Spleen (tissue), 11 donors: ENCODE data around the gene CIITA. TPM values are rescaled to one million over a fixed set of nuclear protein-coding genes. Genes with fewer than 3 reads are reported as not detected.

ENCODE experiments used
- DNase-seq: peaks from one replicate; pipeline ENCODE4 v3.0.0-alpha.2; 2020
- H3K27ac ChIP-seq, 8 donors: fragments of 200-600 bp; sonication (generic) in 7 of 8; 1 replicate in 4 of 8; 2 replicates in 4 of 8; pipeline versions ENCODE4 v1.5.0 to v1.8.0; 2016 to 2021; ENCODE audit warnings: inconsistent platforms in 4 of 8, mild to moderate bottlenecking in 4 of 8, moderate library complexity in 1 of 8
- H3K27me3 ChIP-seq, 7 donors: fragments of 200-600 bp; sonication (generic) in 6 of 7; replicated peaks in 1 of 7; 1 replicate in 4 of 7; 2 replicates in 3 of 7; pipeline versions ENCODE4 v1.5.0 to v1.8.0; 2016 to 2021; ENCODE audit warnings: inconsistent platforms in 3 of 7, mild to moderate bottlenecking in 1 of 7
- H3K36me3 ChIP-seq, 6 donors: fragments of 200-600 bp; sonication (generic) in 5 of 6; 1 replicate in 4 of 6; 2 replicates in 2 of 6; pipeline versions ENCODE4 v1.5.0 to v1.8.0; 2016 to 2021; ENCODE audit warnings: inconsistent platforms in 2 of 6
- H3K4me1 ChIP-seq, 6 donors: fragments of 200-600 bp; sonication (generic) in 5 of 6; 1 replicate in 3 of 6; 2 replicates in 3 of 6; pipeline versions ENCODE4 v1.5.0 to v1.8.0; 2016 to 2021; ENCODE audit warnings: inconsistent platforms in 3 of 6
- H3K4me3 ChIP-seq, 8 donors: fragments of 200-600 bp; sonication (generic) in 7 of 8; 1 replicate in 4 of 8; 2 replicates in 4 of 8; pipeline versions ENCODE4 v1.5.0 to v1.8.0; 2016 to 2021; ENCODE audit warnings: inconsistent platforms in 4 of 8, mild to moderate bottlenecking in 4 of 8, moderate library complexity in 2 of 8
- H3K9me3 ChIP-seq, 8 donors: fragments of 200-600 bp; sonication (generic) in 7 of 8; 1 replicate in 4 of 8; 2 replicates in 4 of 8; pipeline versions ENCODE4 v1.5.0 to v1.8.0; 2016 to 2021; ENCODE audit warnings: inconsistent platforms in 4 of 8
- POLR2A ChIP-seq, 3 donors: fragments of 450-650 bp; IDR thresholded peaks; one replicate each; pipeline ENCODE4 v1.5.1; 2017; ENCODE audit warnings: antibody characterized with exemption in 3 of 3, mild to moderate bottlenecking in 1 of 3
- POLR2AphosphoS5 ChIP-seq, 3 donors: sonication (generic); formaldehyde crosslinking; IDR thresholded peaks; one replicate each; pipeline ENCODE4 v1.5.1; 2017; ENCODE audit warnings: antibody characterized with exemption in 3 of 3
- WGBS, 5 donors: extraction: QIAGEN DNeasy Blood & Tissue Kit in 3 of 5; methylation state at CpG; one replicate each; pipeline versions ENCODE4 v1.1.5 to v1.1.7; 2013 to 2018; 5-methylcytosine and 5-hydroxymethylcytosine counted together
- intact Hi-C: fragments of 100-400 bp; cut with DNase I; formaldehyde crosslinking; loops from one replicate; pipeline ENCODE4 v1.15.0; 2023; ENCODE audit warnings: low total_unique reads
- polyA plus RNA-seq, 3 donors: library from polyadenylated mRNA; stranded (reverse); fragments of 200-250 nt; gene quantifications; one replicate each; pipeline ENCODE4 v1.2.1, GENCODE V29; 2013
- total RNA-seq, 7 donors: library from RNA; depleted of rRNA in 3 of 7; stranded (reverse); fragments of >200 nt in 3 of 7; fragmentation: NEBNext Ultra II Directional in 4 of 7; extraction: Animal tissue kit (Norgen Biotek cat#: 25700) in 4 of 7; gene quantifications; one replicate each; pipeline versions ENCODE4 v1.1.0 to v1.2.1, GENCODE V29; 2016 to 2021
- TF ChIP-seq, protein P1 (sequence below), 11 experiments: fragments of 200-600 bp in 7 of 11; fragments of 450-650 bp in 4 of 11; sonication (generic) in 4 of 11; IDR thresholded peaks in 8 of 11; conservative IDR thresholded peaks in 3 of 11; 1 replicate in 7 of 11; 2 replicates in 4 of 11; pipeline versions ENCODE4 v1.4.0 to v1.8.0; 2016 to 2021; ENCODE audit warnings: antibody characterized with exemption in 11 of 11, inconsistent platforms in 4 of 11, mild to moderate bottlenecking in 1 of 11
- donor health status: healthy with polysubstance abuse.
- donor health status: DM: no; HTN: no; CAD: no; lungs with moderate emphysema.
- donor health status: DM: no; HTN: no; CAD: no.
- donor health status: Bipolar disorder and iron deficiency.
- donor health status: healthy.
- donor health status: DM: no; HTN: no; CAD: no.
- donor health status: DM: yes; HTN: yes; CAD: no.

CIITA gene
- total and polyA plus RNA-seq, 10 donors = 67.0 to 179 (median 125) TPM

GRCh38 chr16:10907757-10908045, 30.7 kb downstream of the CIITA start:
- H3K27ac ChIP-seq = peak overlapping the region in 1 of 8 donors; percentile 24
- no peak overlapping the region for H3K4me3 ChIP-seq
- no peak for TF ChIP-seq POLR2A (IDR thresholded peaks at IDR 0.05)
- TF ChIP-seq POLR2AphosphoS5 (IDR thresholded peaks at IDR 0.05) = peak in 1 of 3 donors; percentile 54
- H3K36me3 ChIP-seq = peaks cover 0 to 100% (median 74%) of the 10 kb centered on the region in 6 donors
- intact Hi-C loops = no loop called here
- peak; percentile 69 for DNase-seq
- WGBS, 5 donors = 88 to 95% (median 90%) methylated on average over 15 to 21 of the region's 21 CpGs
- no peaks in the 10 kb centered on the region for H3K27me3 ChIP-seq
- H3K9me3 ChIP-seq = peaks cover 0 to 6% (median 0%) of the 10 kb centered on the region in 8 donors
- H3K4me1 ChIP-seq = peaks cover 0 to 39% (median 11%) of the 10 kb centered on the region in 6 donors

GRCh38 chr16:10911267-10911666, 34.3 kb downstream of the CIITA start:
- H3K27ac ChIP-seq = peak overlapping the region in 4 of 8 donors; percentile 53 to 74 (median 62)
- DNase-seq = no peak
- H3K36me3 ChIP-seq = peaks cover 0 to 100% (median 48%) of the 10 kb centered on the region in 6 donors
- peaks cover 0 to 75% (median 29%) of the 10 kb centered on the region in 6 donors for H3K4me1 ChIP-seq
- H3K9me3 ChIP-seq = no peaks in the 10 kb centered on the region
- H3K4me3 ChIP-seq = no peak overlapping the region
- no peak for TF ChIP-seq POLR2A (IDR thresholded peaks at IDR 0.05)
- TF ChIP-seq POLR2AphosphoS5 (IDR thresholded peaks at IDR 0.05) = no peak
- TF ChIP-seq, protein P1, sequence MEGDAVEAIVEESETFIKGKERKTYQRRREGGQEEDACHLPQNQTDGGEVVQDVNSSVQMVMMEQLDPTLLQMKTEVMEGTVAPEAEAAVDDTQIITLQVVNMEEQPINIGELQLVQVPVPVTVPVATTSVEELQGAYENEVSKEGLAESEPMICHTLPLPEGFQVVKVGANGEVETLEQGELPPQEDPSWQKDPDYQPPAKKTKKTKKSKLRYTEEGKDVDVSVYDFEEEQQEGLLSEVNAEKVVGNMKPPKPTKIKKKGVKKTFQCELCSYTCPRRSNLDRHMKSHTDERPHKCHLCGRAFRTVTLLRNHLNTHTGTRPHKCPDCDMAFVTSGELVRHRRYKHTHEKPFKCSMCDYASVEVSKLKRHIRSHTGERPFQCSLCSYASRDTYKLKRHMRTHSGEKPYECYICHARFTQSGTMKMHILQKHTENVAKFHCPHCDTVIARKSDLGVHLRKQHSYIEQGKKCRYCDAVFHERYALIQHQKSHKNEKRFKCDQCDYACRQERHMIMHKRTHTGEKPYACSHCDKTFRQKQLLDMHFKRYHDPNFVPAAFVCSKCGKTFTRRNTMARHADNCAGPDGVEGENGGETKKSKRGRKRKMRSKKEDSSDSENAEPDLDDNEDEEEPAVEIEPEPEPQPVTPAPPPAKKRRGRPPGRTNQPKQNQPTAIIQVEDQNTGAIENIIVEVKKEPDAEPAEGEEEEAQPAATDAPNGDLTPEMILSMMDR (IDR thresholded peaks at IDR 0.05 in 8 of 11, conservative IDR thresholded peaks at IDR 0.05 in 3 of 11) = no peak
- intact Hi-C loops = loop anchor here (10.0 kb wide), 2 partner anchors 166 to 386 kb away; partner anchors contain the start of gene NUBP1
- H3K27me3 ChIP-seq = no peaks in the 10 kb centered on the region

GRCh38 chr16:10916534-10916933, 39.5 kb downstream of the CIITA start:
- H3K27me3 ChIP-seq = no peaks in the 10 kb centered on the region
- H3K4me1 ChIP-seq = peaks cover 13 to 85% (median 52%) of the 10 kb centered on the region in 6 donors
- no peaks in the 10 kb centered on the region for H3K9me3 ChIP-seq
- TF ChIP-seq POLR2A (IDR thresholded peaks at IDR 0.05) (no peak), POLR2AphosphoS5 (IDR thresholded peaks at IDR 0.05) (no peak)
- TF ChIP-seq, protein P1 (IDR thresholded peaks at IDR 0.05 in 8 of 11, conservative IDR thresholded peaks at IDR 0.05 in 3 of 11) = no peak
- no peak overlapping the region for H3K4me3 ChIP-seq
- DNase-seq = no peak
- H3K27ac ChIP-seq = peak overlapping the region in 4 of 8 donors; percentile 12 to 72 (median 36)
- intact Hi-C loops = loop anchor here (10.0 kb wide), 2 partner anchors 172 to 392 kb away; partner anchors contain the start of gene NUBP1
- H3K36me3 ChIP-seq = peaks cover 0 to 100% (median 27%) of the 10 kb centered on the region in 6 donors
- WGBS, 5 donors = 59 to 67% (median 65%) methylated on average over 3 of the region's 3 CpGs

DNA sequence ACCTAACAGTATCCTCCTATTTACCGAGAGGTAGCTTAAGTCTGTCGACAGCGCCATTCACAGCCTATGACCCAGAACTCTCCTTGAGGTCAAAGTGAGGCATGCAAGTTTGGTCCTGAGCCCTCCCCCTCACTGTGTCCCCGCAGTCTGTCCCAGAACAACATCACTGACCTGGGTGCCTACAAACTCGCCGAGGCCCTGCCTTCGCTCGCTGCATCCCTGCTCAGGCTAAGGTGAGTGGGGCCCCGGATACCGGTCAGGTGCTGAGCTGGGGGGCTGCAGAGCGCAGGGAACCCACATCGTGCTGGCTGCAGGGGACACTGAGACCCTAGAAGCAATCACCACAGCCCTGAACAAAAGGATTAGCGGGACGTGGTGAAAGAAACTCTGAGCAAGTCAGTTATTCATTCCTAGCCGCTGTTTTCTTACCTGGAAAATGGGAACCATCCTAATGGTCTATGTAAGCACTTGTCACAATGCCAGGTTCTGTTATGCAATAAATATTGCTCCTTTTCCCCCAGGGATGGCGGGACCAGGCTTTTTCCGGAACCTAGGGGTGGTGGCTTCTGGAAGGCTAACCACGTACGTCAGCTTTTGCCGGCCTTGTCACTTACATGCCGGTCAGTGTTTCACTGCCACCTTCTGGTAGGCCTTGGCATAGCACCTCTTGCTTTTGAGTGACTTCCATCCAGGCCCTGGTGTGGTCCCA, 41.4 kb downstream of the CIITA start:
- WGBS, 5 donors = 54 to 59% (median 58%) methylated on average over 21 of the region's 21 CpGs
- Histone ChIP-seq H3K4me3 (peak overlapping the region in 2 of 8 donors; percentile 3 to 36), H3K36me3 (peaks cover 0 to 100% (median 41%) of the 10 kb centered on the region in 6 donors), H3K4me1 (peaks cover 18 to 85% (median 49%) of the 10 kb centered on the region in 6 donors), H3K27me3 (no peaks in the 10 kb centered on the region), H3K27ac (peak overlapping the region in 6 of 8 donors; percentile 22 to 78 (median 50)), H3K9me3 (no peaks in the 10 kb centered on the region)
- peak; percentile 92 for DNase-seq
- intact Hi-C loops = loop anchor here (10.0 kb wide), 2 partner anchors 174 to 394 kb away; partner anchors contain the start of gene NUBP1
- no peak for TF ChIP-seq POLR2A (IDR thresholded peaks at IDR 0.05)
- TF ChIP-seq POLR2AphosphoS5 (IDR thresholded peaks at IDR 0.05) = peak; percentile 64 to 91 (median 72)
- TF ChIP-seq, protein P1 (IDR thresholded peaks at IDR 0.05 in 8 of 11, conservative IDR thresholded peaks at IDR 0.05 in 3 of 11) = peak; percentile 87 to 97 (median 95)
